Spleen (tissue), 11 donors: Measurements from ENCODE around the gene RPLP2. TPM values are rescaled to one million over a fixed set of nuclear protein-coding genes. Genes with fewer than 3 reads are reported as not detected.

Source experiments
- DNase-seq: peaks from one replicate; pipeline ENCODE4 v3.0.0-alpha.2; 2020
- H3K27ac ChIP-seq, 8 donors: fragments of 200-600 bp; sonication (generic) in 7 of 8; 1 replicate in 4 of 8; 2 replicates in 4 of 8; pipeline versions ENCODE4 v1.5.0 to v1.8.0; 2016 to 2021; ENCODE audit warnings: inconsistent platforms in 4 of 8, mild to moderate bottlenecking in 4 of 8, moderate library complexity in 1 of 8
- H3K27me3 ChIP-seq, 7 donors: fragments of 200-600 bp; sonication (generic) in 6 of 7; replicated peaks in 1 of 7; 1 replicate in 4 of 7; 2 replicates in 3 of 7; pipeline versions ENCODE4 v1.5.0 to v1.8.0; 2016 to 2021; ENCODE audit warnings: inconsistent platforms in 3 of 7, mild to moderate bottlenecking in 1 of 7
- H3K36me3 ChIP-seq, 6 donors: fragments of 200-600 bp; sonication (generic) in 5 of 6; 1 replicate in 4 of 6; 2 replicates in 2 of 6; pipeline versions ENCODE4 v1.5.0 to v1.8.0; 2016 to 2021; ENCODE audit warnings: inconsistent platforms in 2 of 6
- H3K4me1 ChIP-seq, 6 donors: fragments of 200-600 bp; sonication (generic) in 5 of 6; 1 replicate in 3 of 6; 2 replicates in 3 of 6; pipeline versions ENCODE4 v1.5.0 to v1.8.0; 2016 to 2021; ENCODE audit warnings: inconsistent platforms in 3 of 6
- H3K4me3 ChIP-seq, 8 donors: fragments of 200-600 bp; sonication (generic) in 7 of 8; 1 replicate in 4 of 8; 2 replicates in 4 of 8; pipeline versions ENCODE4 v1.5.0 to v1.8.0; 2016 to 2021; ENCODE audit warnings: inconsistent platforms in 4 of 8, mild to moderate bottlenecking in 4 of 8, moderate library complexity in 2 of 8
- H3K9me3 ChIP-seq, 8 donors: fragments of 200-600 bp; sonication (generic) in 7 of 8; 1 replicate in 4 of 8; 2 replicates in 4 of 8; pipeline versions ENCODE4 v1.5.0 to v1.8.0; 2016 to 2021; ENCODE audit warnings: inconsistent platforms in 4 of 8
- POLR2A ChIP-seq, 3 donors: fragments of 450-650 bp; IDR thresholded peaks; one replicate each; pipeline ENCODE4 v1.5.1; 2017; ENCODE audit warnings: antibody characterized with exemption in 3 of 3, mild to moderate bottlenecking in 1 of 3
- POLR2AphosphoS5 ChIP-seq, 3 donors: sonication (generic); formaldehyde crosslinking; IDR thresholded peaks; one replicate each; pipeline ENCODE4 v1.5.1; 2017; ENCODE audit warnings: antibody characterized with exemption in 3 of 3
- WGBS, 5 donors: extraction: QIAGEN DNeasy Blood & Tissue Kit in 3 of 5; methylation state at CpG; one replicate each; pipeline versions ENCODE4 v1.1.5 to v1.1.7; 2013 to 2018; 5-methylcytosine and 5-hydroxymethylcytosine counted together
- intact Hi-C: fragments of 100-400 bp; cut with DNase I; formaldehyde crosslinking; loops from one replicate; pipeline ENCODE4 v1.15.0; 2023; ENCODE audit warnings: low total_unique reads
- polyA plus RNA-seq, 3 donors: library from polyadenylated mRNA; stranded (reverse); fragments of 200-250 nt; gene quantifications; one replicate each; pipeline ENCODE4 v1.2.1, GENCODE V29; 2013
- total RNA-seq, 7 donors: library from RNA; depleted of rRNA in 3 of 7; stranded (reverse); fragments of >200 nt in 3 of 7; fragmentation: NEBNext Ultra II Directional in 4 of 7; extraction: Animal tissue kit (Norgen Biotek cat#: 25700) in 4 of 7; gene quantifications; one replicate each; pipeline versions ENCODE4 v1.1.0 to v1.2.1, GENCODE V29; 2016 to 2021
- TF ChIP-seq, protein P1 (sequence below), 11 experiments: fragments of 200-600 bp in 7 of 11; fragments of 450-650 bp in 4 of 11; sonication (generic) in 4 of 11; IDR thresholded peaks in 8 of 11; conservative IDR thresholded peaks in 3 of 11; 1 replicate in 7 of 11; 2 replicates in 4 of 11; pipeline versions ENCODE4 v1.4.0 to v1.8.0; 2016 to 2021; ENCODE audit warnings: antibody characterized with exemption in 11 of 11, inconsistent platforms in 4 of 11, mild to moderate bottlenecking in 1 of 11
- donor health status: healthy with polysubstance abuse.
- donor health status: DM: no; HTN: no; CAD: no; lungs with moderate emphysema.
- donor health status: DM: no; HTN: no; CAD: no.
- donor health status: Bipolar disorder and iron deficiency.
- donor health status: healthy.
- donor health status: DM: no; HTN: no; CAD: no.
- donor health status: DM: yes; HTN: yes; CAD: no.

Gene RPLP2
- total and polyA plus RNA-seq, 10 donors: 514 to 3,944 (median 2,380) TPM

DNA sequence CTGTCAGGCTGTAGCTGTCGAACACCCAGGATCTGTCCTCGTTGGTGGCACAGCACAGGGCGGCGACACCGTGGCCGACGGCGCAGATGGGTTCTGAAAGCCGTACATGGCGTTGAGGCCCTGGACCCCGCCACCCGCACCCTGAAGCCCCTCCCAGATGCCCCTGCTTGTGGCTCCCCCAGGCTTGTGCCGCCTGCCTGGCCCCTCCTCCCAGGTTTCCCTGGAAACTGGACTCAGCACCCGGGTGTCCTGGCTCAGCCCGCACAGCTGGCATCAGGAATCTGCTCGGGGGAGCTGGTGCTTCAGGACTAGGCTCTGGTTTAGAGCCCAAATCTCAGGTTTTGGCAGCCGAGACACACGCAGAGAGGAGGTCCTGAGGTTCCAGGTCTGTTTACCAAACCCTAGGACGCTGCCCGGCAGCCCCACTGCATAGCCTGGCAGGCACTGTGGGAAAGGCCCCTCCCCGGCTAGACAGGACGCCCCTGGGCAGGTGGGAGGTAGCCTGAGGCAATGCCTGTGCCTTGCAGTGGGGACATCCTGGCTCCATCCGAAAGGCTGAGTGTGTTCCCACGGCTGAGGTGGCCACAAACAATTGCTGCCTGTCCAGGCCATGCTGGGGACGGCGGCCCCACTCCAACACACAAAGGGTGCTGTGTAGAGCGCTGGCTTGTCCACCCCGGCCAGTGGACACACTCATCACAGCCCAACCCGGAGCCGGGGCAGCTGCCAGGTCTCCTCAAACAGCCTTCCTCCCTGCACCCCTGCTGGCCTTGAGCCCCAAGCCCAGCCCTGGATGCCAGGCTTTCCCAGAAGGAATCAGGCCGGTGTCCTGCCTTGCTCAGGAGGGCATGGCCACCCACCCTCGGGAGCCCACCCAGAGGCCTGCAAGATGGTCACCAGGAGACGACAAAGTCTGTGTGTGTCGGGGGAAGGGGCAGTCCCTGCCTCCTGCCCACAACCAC is 37.1 kb upstream of the RPLP2 start:
- no peaks in the 10 kb centered on the region for H3K27me3 ChIP-seq
- H3K27ac ChIP-seq: no peak overlapping the region
- DNase-seq: no peak
- peaks cover 10 to 43% (median 30%) of the 10 kb centered on the region in 6 donors for H3K4me1 ChIP-seq
- H3K4me3 ChIP-seq: no peak overlapping the region
- intact Hi-C loops: no loop called here
- no peak for TF ChIP-seq POLR2A (IDR thresholded peaks at IDR 0.05)
- TF ChIP-seq, protein P1, sequence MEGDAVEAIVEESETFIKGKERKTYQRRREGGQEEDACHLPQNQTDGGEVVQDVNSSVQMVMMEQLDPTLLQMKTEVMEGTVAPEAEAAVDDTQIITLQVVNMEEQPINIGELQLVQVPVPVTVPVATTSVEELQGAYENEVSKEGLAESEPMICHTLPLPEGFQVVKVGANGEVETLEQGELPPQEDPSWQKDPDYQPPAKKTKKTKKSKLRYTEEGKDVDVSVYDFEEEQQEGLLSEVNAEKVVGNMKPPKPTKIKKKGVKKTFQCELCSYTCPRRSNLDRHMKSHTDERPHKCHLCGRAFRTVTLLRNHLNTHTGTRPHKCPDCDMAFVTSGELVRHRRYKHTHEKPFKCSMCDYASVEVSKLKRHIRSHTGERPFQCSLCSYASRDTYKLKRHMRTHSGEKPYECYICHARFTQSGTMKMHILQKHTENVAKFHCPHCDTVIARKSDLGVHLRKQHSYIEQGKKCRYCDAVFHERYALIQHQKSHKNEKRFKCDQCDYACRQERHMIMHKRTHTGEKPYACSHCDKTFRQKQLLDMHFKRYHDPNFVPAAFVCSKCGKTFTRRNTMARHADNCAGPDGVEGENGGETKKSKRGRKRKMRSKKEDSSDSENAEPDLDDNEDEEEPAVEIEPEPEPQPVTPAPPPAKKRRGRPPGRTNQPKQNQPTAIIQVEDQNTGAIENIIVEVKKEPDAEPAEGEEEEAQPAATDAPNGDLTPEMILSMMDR (IDR thresholded peaks at IDR 0.05 in 8 of 11, conservative IDR thresholded peaks at IDR 0.05 in 3 of 11): no peak
- TF ChIP-seq POLR2AphosphoS5 (IDR thresholded peaks at IDR 0.05): no peak
- 83 to 91% (median 90%) methylated on average over 3 to 34 of the region's 34 CpGs for WGBS, 5 donors
- H3K36me3 ChIP-seq: peaks cover 0 to 72% (median 42%) of the 10 kb centered on the region in 6 donors
- H3K9me3 ChIP-seq: no peaks in the 10 kb centered on the region

DNA sequence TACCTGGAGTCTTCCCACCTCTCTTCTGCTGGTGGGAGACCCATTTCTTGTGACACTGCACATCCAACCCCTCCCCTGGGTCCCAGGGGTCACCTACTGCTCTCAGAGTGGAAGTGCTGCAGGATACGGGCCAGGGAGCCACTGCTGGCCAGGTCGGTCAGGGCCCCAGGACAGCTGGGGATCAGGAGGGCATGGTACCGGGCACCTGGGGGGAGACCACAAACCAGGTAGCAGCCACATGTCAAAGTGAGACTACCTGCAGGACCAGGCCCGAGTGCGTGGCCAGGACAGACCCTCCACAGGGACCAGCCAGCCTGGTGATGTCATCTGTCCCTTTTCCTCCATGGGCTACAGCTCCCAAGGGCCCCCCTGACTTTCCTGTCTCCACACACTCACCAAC is 36.3 kb upstream of the RPLP2 start:
- Histone ChIP-seq H3K4me3 (no peak overlapping the region), H3K27me3 (no peaks in the 10 kb centered on the region), H3K4me1 (peaks cover 12 to 50% (median 37%) of the 10 kb centered on the region in 6 donors), H3K9me3 (no peaks in the 10 kb centered on the region), H3K27ac (no peak overlapping the region), H3K36me3 (peaks cover 0 to 65% (median 42%) of the 10 kb centered on the region in 6 donors)
- 85 to 95% (median 87%) methylated on average over 5 of the region's 5 CpGs for WGBS, 5 donors
- intact Hi-C loops: no loop called here
- TF ChIP-seq POLR2A (IDR thresholded peaks at IDR 0.05) (no peak), POLR2AphosphoS5 (IDR thresholded peaks at IDR 0.05) (no peak)
- TF ChIP-seq, protein P1 (IDR thresholded peaks at IDR 0.05 in 8 of 11, conservative IDR thresholded peaks at IDR 0.05 in 3 of 11): no peak
- DNase-seq: no peak

DNA sequence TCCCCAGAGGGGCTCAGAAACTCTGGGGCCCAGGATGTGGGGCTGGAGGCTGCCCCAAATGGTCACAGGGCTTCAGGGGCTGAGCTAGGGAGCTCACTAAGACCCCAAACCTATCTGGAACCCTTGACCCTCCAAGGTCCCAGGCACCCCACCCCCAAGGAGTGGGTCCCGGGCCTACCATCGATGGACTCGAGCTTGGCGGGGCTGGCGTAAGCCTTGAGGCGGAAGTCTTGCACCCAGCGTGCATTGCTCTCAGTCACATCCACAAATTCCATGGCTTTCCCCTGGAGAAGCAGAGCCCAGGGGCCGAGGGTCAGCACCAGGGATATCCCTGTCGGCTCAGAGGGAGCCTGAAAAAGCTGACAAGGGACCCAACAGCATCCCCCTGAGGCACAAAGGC is 35.9 kb upstream of the RPLP2 start:
- TF ChIP-seq POLR2A (IDR thresholded peaks at IDR 0.05) (no peak), POLR2AphosphoS5 (IDR thresholded peaks at IDR 0.05) (no peak)
- TF ChIP-seq, protein P1 (IDR thresholded peaks at IDR 0.05 in 8 of 11, conservative IDR thresholded peaks at IDR 0.05 in 3 of 11): no peak
- Histone ChIP-seq H3K9me3 (no peaks in the 10 kb centered on the region), H3K4me1 (peaks cover 14 to 54% (median 41%) of the 10 kb centered on the region in 6 donors), H3K27ac (no peak overlapping the region), H3K4me3 (no peak overlapping the region), H3K27me3 (no peaks in the 10 kb centered on the region), H3K36me3 (peaks cover 0 to 61% (median 42%) of the 10 kb centered on the region in 6 donors)
- intact Hi-C loops: no loop called here
- WGBS, 5 donors: 92 to 98% (median 95%) methylated on average over 5 to 9 of the region's 9 CpGs
- no peak for DNase-seq
